ENCODE measurements around the gene TMEM247.

DNA sequence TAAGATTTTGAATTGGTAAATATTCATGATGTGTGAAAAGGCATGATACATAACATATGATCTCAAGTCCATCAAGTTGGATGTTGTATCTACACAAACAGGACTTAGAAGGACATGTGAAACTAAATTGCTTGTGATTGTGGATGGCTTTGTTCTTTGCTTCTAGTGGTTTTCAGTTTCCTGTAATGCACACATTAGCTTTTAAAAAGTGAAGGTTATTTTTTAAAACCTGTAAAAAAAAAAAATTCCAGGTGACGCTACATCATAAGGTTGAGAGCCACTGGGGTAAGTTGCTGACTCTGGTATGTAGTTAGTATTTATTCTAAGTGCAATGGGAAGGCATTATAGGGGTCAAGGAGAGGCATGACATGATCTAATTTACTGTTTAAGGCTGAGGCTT, 48.4 kb upstream of the TMEM247 start:
- TF ChIP-seq, protein P1, sequence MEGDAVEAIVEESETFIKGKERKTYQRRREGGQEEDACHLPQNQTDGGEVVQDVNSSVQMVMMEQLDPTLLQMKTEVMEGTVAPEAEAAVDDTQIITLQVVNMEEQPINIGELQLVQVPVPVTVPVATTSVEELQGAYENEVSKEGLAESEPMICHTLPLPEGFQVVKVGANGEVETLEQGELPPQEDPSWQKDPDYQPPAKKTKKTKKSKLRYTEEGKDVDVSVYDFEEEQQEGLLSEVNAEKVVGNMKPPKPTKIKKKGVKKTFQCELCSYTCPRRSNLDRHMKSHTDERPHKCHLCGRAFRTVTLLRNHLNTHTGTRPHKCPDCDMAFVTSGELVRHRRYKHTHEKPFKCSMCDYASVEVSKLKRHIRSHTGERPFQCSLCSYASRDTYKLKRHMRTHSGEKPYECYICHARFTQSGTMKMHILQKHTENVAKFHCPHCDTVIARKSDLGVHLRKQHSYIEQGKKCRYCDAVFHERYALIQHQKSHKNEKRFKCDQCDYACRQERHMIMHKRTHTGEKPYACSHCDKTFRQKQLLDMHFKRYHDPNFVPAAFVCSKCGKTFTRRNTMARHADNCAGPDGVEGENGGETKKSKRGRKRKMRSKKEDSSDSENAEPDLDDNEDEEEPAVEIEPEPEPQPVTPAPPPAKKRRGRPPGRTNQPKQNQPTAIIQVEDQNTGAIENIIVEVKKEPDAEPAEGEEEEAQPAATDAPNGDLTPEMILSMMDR (conservative IDR thresholded peaks at IDR 0.05; ENCODE audit: low read depth, low read length), result no peak
- TF ChIP-seq EZH2 (IDR thresholded peaks at IDR 0.05; ENCODE audit: borderline replicate concordance, low read depth, low read length, poor library complexity, severe bottlenecking), result no peak

Measured in A673 (cell line).